Gastrocnemius medialis (tissue), 4 donors: ENCODE measurements around the gene SPPL2A. TPM values are rescaled to one million over a fixed set of nuclear protein-coding genes. Genes with fewer than 3 reads are reported as not detected.
A peak's percentile ranks its signal among the peaks of the same experiment; 100 is the strongest.

Source experiments
- ATAC-seq, 2 donors: fragments of 150-250 bp; one replicate each; pipeline ENCODE4 v1.9.1; 2016
- DNase-seq, 2 donors: peaks; one replicate each; pipeline ENCODE4 v3.0.0-alpha.2; 2019
- H3K27ac ChIP-seq, 4 donors: fragments of 200-600 bp; sonication (generic); 1 replicate in 1 of 4; 2 replicates in 3 of 4; pipeline ENCODE4 v1.5.1; 2016 to 2018; ENCODE audit warnings: mild to moderate bottlenecking in 2 of 4, moderate library complexity in 1 of 4
- H3K27me3 ChIP-seq, 3 donors: fragments of 200-600 bp; sonication (generic) in 2 of 3; 1 replicate in 1 of 3; 2 replicates in 2 of 3; pipeline versions ENCODE4 v1.5.1 to v1.6.0; 2016 to 2019; ENCODE audit warnings: mild to moderate bottlenecking in 1 of 3, moderate library complexity in 1 of 3
- H3K36me3 ChIP-seq, 2 donors: fragments of 200-600 bp; sonication (generic) in 1 of 2; one replicate each; pipeline ENCODE4 v1.5.1; 2017 to 2018
- H3K4me1 ChIP-seq, 2 donors: fragments of 200-600 bp; sonication (generic) in 1 of 2; one replicate each; pipeline ENCODE4 v1.5.1; 2016 to 2017; ENCODE audit warnings: mild to moderate bottlenecking in 2 of 2
- H3K4me3 ChIP-seq, 4 donors: fragments of 200-600 bp; sonication (generic) in 3 of 4; 1 replicate in 1 of 4; 2 replicates in 3 of 4; pipeline ENCODE4 v1.5.1; 2016 to 2019; ENCODE audit warnings: mild to moderate bottlenecking in 2 of 4
- H3K9me3 ChIP-seq, 3 donors: fragments of 200-600 bp; sonication (generic) in 2 of 3; 1 replicate in 1 of 3; 2 replicates in 2 of 3; pipeline ENCODE4 v1.5.1; 2016 to 2019
- POLR2A ChIP-seq, 2 donors: fragments of 450-650 bp; IDR thresholded peaks; one replicate each; pipeline ENCODE4 v1.6.1; 2017; ENCODE audit warnings: antibody characterized with exemption in 2 of 2, mild to moderate bottlenecking in 2 of 2, moderate library complexity in 2 of 2
- in situ Hi-C, 4 donors: fragments of 200-750 bp; cut with MboI; loops; one replicate each; pipeline versions ENCODE4 v1.15.0 to v1.8.0; 2017; ENCODE audit warnings: low sequenced_read_pairs in 4 of 4
- intact Hi-C: fragments of 100-400 bp; cut with DNase I; formaldehyde crosslinking; loops from one replicate; pipeline ENCODE4 v1.15.1; 2023; ENCODE audit warnings: low total_unique reads
- total RNA-seq, 4 donors: library from RNA; depleted of rRNA; stranded (reverse); fragments of >200 nt; gene quantifications; one replicate each; pipeline versions ENCODE4 v1.1.0 to v1.2.3, GENCODE V29; 2016
- TF ChIP-seq, protein P1 (sequence below), 5 experiments: fragments of 450-650 bp in 3 of 5; fragments of 200-600 bp in 2 of 5; sonication (generic) in 2 of 5; IDR thresholded peaks in 4 of 5; conservative IDR thresholded peaks in 1 of 5; 1 replicate in 4 of 5; 2 replicates in 1 of 5; pipeline ENCODE4 v1.5.1; 2016 to 2019; ENCODE audit warnings: antibody characterized with exemption in 5 of 5, mild to moderate bottlenecking in 3 of 5, moderate library complexity in 3 of 5

The SPPL2A gene
- total RNA-seq, 4 donors from 2014 or later: 577 to 774 (median 620) TPM

DNA sequence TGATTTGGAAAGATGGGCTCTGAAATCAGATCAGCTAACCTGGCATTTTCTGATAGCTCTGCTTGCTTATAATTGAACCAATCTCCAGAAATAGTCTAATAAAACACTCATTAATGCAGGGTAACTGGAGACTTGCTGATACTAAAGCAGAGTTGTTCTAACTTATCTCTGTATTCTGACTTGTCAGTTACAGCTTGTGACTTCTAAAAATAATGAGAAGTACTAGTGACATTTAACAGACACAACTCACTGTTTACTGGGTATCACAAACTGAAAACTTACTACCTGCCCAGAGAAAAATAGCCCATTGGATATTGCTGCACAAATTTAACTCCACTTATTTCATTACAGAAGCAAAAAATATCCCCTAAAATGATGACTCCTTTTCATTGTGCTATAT lies 54.9 kb downstream of the SPPL2A start:
- in situ Hi-C loops (no loop called here), intact Hi-C loops (no loop called here)
- DNase-seq (no peak), ATAC-seq (peak in 1 of 2 donors; percentile 79)
- peaks cover 8 to 11% of the 10 kb centered on the region in 2 donors for H3K4me1 ChIP-seq
- no peaks in the 10 kb centered on the region for H3K9me3 ChIP-seq
- H3K4me3 ChIP-seq: no peak overlapping the region
- peak overlapping the region; percentile 55 to 74 (median 72) for H3K27ac ChIP-seq
- no peak for TF ChIP-seq POLR2A (IDR thresholded peaks at IDR 0.05)
- TF ChIP-seq, protein P1, sequence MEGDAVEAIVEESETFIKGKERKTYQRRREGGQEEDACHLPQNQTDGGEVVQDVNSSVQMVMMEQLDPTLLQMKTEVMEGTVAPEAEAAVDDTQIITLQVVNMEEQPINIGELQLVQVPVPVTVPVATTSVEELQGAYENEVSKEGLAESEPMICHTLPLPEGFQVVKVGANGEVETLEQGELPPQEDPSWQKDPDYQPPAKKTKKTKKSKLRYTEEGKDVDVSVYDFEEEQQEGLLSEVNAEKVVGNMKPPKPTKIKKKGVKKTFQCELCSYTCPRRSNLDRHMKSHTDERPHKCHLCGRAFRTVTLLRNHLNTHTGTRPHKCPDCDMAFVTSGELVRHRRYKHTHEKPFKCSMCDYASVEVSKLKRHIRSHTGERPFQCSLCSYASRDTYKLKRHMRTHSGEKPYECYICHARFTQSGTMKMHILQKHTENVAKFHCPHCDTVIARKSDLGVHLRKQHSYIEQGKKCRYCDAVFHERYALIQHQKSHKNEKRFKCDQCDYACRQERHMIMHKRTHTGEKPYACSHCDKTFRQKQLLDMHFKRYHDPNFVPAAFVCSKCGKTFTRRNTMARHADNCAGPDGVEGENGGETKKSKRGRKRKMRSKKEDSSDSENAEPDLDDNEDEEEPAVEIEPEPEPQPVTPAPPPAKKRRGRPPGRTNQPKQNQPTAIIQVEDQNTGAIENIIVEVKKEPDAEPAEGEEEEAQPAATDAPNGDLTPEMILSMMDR (IDR thresholded peaks at IDR 0.05 in 4 of 5, conservative IDR thresholded peaks at IDR 0.05 in 1 of 5): no peak
- H3K36me3 ChIP-seq: peaks cover 0 to 47% of the 10 kb centered on the region in 2 donors
- H3K27me3 ChIP-seq: no peaks in the 10 kb centered on the region

DNA sequence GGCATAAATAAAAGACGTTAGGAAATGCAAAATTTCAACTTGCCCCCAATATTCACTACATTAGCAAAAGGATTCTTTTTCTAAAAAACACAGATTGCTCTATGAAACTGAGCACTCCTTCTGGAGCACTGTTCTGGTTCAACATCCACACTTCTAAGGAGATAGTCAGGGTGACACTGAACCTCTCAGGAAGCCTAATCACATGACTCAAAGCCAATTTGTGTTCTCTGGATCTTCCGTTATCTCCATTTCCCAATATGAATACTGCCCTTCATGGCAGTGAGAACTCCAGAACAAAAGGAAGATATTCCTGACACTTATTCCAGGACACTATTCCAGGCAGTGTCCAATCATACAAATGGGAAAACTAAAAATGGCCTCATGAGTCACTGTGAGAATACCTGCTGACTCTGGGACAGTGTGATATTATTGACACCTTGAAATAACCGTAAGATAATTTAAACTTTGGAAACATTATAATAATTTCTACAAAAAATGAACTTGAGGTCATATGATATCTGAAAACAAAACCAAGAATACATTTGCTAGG lies 57.6 kb downstream of the SPPL2A start:
- intact Hi-C loops (loop anchor here (1.0 to 5.0 kb wide), 2 partner anchors 21 to 59 kb away; partner anchors contain the start of gene SPPL2A), in situ Hi-C loops (no loop called here)
- Histone ChIP-seq H3K4me3 (no peak overlapping the region), H3K36me3 (peaks cover 3 to 41% of the 10 kb centered on the region in 2 donors), H3K27ac (peak overlapping the region; percentile 55 to 74 (median 72)), H3K4me1 (peaks cover 8 to 11% of the 10 kb centered on the region in 2 donors), H3K9me3 (no peaks in the 10 kb centered on the region), H3K27me3 (no peaks in the 10 kb centered on the region)
- DNase-seq (no peak), ATAC-seq (peak; percentile 79 to 87)
- TF ChIP-seq, protein P1 (IDR thresholded peaks at IDR 0.05 in 4 of 5, conservative IDR thresholded peaks at IDR 0.05 in 1 of 5): no peak
- TF ChIP-seq POLR2A (IDR thresholded peaks at IDR 0.05): no peak

DNA sequence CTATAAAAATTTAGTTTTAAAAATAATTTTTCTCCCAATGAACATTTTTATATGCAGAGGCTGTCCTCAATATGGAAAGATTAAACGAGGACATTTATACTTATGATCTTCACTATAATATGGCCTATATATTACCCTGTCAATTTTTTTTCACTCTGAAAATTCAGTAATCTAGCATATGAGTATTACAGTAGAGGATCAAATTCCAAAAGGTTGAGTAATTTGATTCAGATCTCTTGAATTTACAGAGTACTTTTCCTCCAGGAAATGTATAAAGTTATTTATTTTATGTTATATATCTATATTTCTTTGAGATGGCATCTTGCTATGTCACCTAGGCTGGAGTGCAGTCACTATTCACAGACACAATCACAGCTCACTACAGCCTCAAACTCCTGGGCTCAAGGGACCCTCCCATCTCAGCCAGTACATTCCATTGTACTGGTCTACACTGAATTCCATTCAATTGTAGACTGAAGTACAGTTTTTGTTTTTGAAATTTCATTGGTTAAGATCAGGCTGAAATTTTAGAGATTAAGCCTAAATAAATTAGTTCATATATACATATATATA lies 62.7 kb downstream of the SPPL2A start:
- H3K4me1 ChIP-seq: peaks cover 0 to 3% of the 10 kb centered on the region in 2 donors
- H3K27ac ChIP-seq: no peak overlapping the region
- ATAC-seq (no peak), DNase-seq (no peak)
- intact Hi-C loops: no loop called here
- H3K4me3 ChIP-seq: no peak overlapping the region
- H3K36me3 ChIP-seq: peaks cover 3 to 62% of the 10 kb centered on the region in 2 donors
- H3K27me3 ChIP-seq: no peaks in the 10 kb centered on the region
- no peaks in the 10 kb centered on the region for H3K9me3 ChIP-seq
- in situ Hi-C loops: no loop called here
- TF ChIP-seq POLR2A (IDR thresholded peaks at IDR 0.05): no peak
- TF ChIP-seq, protein P1 (IDR thresholded peaks at IDR 0.05 in 4 of 5, conservative IDR thresholded peaks at IDR 0.05 in 1 of 5): no peak

DNA sequence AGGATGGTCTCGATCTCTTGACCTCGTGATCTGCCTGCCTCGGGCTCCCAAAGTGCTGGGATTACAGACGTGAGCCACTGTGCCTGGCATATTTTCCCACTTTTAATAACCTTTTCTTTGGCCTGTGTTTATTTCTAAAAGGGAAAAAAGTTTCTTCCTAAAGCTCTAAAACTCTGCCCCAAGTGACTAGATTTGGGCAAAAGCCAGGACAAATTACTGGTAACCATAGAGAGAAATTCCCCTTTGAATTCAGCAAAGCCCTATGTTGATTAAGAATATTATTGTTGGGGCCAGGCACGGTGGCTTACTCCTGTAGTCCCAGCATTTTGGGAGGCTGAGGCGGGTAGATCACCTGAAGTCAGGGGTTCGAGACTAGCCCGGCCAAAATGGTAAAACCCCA lies 67.4 kb downstream of the SPPL2A start:
- H3K4me1 ChIP-seq: no peaks in the 10 kb centered on the region
- no peaks in the 10 kb centered on the region for H3K27me3 ChIP-seq
- in situ Hi-C loops: no loop called here
- H3K4me3 ChIP-seq: no peak overlapping the region
- no peak for TF ChIP-seq POLR2A (IDR thresholded peaks at IDR 0.05)
- TF ChIP-seq, protein P1 (IDR thresholded peaks at IDR 0.05 in 4 of 5, conservative IDR thresholded peaks at IDR 0.05 in 1 of 5): no peak
- H3K9me3 ChIP-seq: no peaks in the 10 kb centered on the region
- ATAC-seq: no peak
- no peak overlapping the region for H3K27ac ChIP-seq
- no peak for DNase-seq
- peaks cover 0 to 29% of the 10 kb centered on the region in 2 donors for H3K36me3 ChIP-seq
- intact Hi-C loops: no loop called here
